GM21367 (cell line): ENCODE data around the gene APIP.

Experiments
- ATAC-seq: cut with Tn5 transposase; IDR thresholded peaks from one replicate; pipeline ENCODE4 v1.9.1; 2021; ENCODE audit not compliant: unreplicated experiment

APIP gene, protein sequence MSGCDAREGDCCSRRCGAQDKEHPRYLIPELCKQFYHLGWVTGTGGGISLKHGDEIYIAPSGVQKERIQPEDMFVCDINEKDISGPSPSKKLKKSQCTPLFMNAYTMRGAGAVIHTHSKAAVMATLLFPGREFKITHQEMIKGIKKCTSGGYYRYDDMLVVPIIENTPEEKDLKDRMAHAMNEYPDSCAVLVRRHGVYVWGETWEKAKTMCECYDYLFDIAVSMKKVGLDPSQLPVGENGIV

DNA sequence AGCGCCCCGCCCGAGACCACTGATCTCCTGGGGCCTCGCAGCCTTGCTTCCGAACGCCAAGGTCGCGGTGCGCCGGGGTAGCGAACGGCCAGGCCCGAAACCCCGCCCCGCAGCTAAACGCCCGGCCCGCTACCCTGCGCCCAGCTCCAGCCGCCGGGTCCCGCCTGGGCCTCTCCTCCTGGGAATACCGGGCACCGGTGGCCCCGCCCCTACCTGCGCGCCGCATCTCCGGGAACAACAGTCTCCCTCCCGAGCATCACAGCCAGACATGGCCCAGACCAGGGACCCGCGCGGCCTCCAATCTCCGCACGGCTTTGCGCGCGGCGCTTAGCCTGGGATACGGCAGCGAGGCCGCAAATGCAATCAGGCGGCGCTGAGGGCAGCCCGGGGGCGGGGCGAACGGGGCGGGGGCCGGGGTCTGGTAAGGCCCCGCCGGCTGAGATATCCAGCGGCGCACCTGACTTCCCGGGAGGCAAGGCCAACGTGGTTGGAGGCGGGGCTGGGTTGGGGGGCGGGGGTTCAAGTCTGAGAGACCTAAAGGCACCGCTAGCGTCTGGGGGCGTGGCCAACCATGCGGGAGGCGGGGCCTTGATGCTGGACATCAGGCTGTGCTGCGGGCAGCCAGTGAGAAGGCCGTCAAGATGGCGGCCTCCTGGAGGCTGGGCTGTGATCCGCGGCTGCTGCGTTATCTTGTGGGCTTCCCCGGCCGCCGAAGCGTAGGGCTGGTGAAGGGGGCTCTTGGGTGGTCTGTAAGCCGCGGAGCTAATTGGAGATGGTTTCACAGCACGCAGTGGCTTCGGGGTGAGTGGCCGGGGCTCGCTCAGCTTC lies at the start of gene APIP, which contains the start of gene PDHX:
APIP (minus strand) TSS at position 365 of the 828 bp plus-strand sequence; CDS start at position 270, 95 bp downstream.
PDHX (plus strand) TSS at position 604 of the 828 bp plus-strand sequence; CDS start at position 642, 38 bp downstream.
- ATAC-seq = peak; percentile 93

DNA sequence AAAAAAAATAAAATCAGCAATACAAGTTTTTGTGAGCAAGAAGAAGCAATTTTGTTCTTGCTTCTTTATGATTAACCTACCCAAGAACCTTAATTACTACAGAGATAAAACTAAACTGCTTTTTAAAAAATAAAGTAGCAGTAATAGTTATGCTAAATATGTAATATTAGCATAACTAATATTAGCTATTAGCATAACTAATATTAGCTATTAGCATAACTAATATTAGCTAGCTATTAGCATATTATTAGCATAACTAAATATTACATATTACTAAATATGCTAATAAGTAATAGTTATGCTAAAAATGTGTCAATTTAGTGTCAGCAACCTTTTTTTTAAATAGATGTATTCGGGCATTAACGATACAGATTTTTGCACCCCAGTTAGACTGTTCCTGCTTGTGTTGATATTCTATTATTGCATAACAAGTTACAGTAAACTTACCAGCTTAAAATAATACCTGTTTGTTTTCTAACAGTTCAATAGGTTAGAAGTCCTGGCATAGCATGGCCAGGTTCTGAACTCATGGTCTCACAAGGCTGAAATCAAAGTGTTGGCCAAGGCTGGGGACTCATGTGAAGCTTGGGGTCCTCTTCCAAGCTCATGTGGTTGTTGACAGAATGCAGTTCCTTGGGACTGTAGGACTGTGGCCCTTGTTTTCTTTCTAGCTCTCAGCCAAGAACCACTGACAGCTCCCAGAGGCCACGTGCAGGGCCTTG lies 48.6 kb upstream of the APIP start:
- ATAC-seq = no peak

DNA sequence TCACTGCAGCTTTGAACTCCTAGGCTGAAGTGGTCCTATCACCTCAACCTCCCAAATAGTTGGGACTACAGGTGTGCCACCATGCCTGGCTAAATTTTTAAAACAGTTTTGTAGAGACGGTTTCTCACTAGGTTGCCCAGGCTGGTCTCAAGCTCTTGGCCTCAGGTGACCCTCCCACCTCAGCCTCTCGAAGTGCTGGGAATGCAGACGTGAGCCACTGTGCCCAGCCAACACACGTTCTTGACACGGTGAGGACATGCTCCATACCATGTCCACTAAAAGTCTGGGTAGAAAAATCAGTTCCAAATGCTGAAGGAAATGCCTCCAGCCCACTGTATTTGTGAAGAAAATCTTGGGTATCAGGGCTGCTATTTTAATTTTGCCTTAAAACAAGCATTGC lies 47.2 kb upstream of the APIP start:
- ATAC-seq = no peak

DNA sequence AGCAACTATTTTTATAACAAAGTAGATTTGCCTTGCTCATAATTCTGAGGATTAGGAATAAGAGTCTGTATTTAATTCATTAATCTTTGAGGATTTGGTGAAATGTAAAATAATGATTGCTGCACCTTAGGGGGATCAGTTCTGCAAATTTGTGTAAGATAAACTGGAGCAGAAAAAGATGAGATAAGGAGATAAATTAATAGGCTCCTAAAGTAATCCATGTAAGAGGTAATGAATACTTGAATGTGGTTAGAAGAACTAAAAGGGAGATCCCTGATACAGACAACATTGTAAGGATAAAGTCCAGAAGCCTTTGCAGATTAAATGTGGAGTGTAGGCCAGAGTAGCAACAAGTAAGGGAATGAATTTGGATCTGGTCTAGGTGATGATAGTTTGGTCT lies 45.9 kb upstream of the APIP start:
- ATAC-seq = no peak

DNA sequence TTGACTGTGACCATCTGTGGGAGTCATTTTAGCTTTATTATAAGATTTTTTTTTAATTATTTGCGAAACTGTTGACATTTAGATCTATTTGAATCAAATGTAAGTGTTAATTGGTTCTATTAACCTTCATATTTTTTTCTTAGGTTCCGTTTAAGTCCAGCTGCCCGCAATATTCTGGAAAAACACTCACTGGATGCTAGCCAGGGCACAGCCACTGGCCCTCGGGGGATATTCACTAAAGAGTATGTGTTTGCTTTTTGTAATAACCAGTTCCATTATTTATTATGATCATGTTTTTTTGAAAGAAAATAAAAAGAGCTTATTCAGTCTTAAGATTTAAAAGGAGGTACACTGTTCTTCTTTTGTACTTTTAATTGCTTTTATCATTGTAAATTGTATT lies 44.1 kb upstream of the APIP start:
- ATAC-seq = no peak

DNA sequence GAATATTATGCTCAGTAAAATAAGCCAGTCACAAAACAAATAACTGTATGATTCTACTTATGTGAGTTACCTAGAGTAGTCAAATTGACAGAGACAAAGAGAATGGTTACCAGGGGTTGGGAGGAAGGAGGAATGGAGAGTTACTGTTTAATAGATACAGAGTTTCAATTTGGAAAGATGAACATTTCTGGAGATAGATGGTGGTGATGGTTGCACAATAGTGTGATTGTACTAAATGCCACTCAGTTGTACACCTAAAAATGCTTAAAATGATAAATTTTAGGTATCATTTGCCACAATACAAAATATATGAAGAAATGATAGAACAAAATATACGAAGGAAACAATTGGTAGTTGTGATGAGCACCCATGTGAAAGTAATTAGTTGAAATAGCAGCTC lies 43.6 kb upstream of the APIP start:
- ATAC-seq = no peak

DNA sequence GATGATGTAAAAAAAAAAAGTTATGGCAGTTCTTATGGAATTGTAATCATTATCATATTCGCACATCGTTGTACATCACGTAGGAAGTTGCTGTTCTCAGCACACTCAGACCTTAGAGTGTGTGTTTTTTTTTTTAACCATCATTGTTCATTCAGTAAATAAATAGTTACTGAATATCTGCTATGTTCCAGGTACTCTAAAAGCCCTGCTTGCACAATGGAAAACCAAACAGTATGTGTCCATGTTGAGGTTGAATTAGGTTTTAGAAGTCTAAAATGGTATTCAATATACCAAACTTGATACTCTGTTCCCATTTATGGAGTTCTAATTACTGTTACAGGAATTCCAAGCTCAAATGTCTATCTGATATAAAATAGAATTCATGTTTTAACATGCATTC lies 41.4 kb upstream of the APIP start:
- no peak for ATAC-seq

DNA sequence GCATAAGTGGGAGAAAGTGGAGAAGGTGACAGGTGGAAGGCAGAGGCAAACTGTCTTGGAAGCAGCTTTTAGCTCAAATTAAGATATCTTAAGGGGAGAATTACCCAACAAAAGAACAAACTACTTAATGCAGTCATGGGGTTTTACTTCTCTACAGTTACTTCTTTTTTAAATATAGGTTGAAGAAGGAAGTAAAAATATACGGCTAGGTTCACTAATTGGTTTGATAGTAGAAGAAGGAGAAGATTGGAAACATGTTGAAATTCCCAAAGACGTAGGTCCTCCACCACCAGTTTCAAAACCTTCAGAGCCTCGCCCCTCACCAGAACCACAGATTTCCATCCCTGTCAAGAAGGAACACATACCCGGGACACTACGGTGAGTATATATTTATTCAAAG lies 41.0 kb upstream of the APIP start:
- ATAC-seq = no peak

DNA sequence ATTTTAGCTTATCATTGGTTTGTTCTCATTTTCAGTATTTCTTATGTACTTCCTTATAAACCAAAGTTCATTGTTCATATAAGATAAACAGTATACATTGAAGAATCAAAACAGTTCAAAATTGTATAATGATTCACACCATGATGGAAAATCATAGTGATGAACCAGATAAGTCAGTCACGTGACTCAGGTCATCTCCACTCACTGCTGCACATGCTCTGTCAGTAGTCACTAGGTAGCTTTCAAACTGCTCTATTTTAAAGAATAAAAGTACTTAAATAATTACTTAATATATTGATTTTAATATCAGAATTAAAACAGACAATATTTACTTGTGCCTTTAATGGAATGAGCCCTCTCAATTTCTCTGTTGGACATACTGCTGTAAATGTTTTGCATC lies 37.8 kb upstream of the APIP start:
- no peak for ATAC-seq

DNA sequence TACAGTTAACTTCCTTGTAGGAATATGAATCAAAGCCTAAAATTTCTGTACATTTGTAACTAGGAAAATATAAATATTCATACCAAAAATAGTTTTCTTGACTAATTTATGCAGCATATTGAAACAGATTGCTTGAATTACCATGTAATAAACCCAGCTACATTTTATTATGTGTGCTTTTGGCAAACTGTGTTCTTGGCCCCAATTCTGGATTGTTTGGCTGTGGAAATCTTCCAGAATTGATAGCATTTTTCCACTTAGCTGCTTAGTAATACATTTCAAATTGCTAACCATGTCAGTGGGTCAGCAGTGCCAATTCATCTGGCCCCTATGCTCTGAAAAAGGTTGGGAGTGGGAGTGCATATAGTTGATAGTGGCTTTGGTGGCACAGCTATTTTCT lies 32.5 kb upstream of the APIP start:
- ATAC-seq = no peak

DNA sequence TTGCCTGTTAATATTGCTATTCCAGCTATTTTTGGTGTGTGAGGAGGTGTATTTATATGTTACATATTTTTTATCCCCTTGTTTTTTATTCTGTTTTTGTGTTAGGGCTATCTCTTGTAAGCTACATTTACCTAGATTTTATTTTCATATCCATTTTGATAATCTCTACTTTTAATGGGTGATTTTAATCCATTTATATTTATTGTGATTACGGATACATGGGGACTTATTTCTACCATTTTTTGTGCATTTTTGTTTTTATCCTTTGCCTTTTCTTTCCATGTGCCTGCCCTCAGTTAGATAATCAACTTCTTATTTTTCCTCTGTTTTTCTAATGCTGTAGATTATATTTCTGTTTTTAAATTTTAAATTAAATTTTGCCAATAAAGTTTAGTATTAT lies 28.5 kb upstream of the APIP start:
- no peak for ATAC-seq

DNA sequence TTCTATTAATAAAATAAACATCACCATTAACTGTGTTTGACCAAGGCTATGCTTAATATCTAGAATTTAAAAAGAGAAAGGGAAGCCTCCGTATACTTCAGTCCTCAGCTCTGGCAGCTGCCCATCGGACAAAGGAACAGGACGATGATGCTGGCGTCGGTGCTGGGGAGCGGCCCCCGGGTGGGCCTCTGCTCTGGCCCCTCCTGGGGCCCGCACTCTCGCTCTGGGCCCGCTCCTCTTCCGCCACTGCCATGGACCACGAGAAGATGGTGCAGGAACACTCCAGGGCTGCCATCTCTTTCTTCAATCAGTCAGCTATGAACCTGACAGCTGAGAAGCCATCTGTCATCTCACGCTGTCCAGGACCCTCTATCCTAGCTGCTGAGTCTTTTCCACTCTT lies 25.5 kb upstream of the APIP start:
- ATAC-seq = no peak

DNA sequence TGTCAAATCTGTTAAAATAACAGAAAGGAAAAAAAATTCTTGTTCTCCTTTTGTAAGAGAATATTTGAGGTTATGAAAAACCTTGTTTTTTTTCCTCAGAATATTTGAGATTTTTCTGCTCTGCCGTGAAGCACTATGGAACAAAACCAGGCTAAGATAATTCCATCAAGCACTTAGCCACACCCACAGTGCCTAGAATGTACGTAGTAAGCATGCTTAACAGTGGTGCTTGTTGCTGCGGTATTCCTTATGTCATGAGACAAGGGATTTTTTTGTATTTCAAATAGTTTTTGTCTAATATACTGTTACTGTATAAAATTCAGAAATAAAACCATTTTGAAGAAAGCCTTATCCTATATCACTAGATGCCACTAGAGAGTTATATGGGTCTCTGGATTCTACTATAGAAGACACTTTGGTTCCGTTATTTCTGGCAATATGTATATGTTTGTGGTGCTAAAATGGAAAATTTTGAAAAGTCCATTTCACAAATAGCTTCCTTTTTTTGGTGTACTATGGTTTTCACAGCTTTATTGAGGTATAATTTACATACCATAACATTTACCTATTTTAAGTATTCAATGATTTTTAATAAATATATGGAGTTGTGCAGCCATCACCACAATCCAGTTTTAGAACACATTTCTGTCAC lies 24.0 kb upstream of the APIP start:
- no peak for ATAC-seq

DNA sequence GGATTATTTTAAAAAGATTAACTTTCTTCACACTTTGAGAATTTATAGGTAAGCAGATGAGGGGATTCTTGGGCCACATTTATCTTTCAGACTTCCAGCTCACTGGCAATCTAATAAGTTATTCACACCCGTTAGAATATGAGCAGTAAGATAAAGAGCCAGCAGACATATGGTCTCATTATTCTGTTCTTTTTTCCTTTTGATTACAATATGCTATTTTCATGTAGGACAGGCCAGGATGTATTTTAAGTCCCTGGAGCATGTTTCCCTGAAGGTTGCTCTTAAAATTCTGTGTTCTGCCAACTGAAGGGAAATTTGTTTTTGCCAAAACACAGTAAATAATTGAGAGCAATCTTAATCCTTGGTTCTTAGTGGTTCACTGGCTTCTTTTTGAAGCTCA lies 22.4 kb upstream of the APIP start:
- no peak for ATAC-seq

DNA sequence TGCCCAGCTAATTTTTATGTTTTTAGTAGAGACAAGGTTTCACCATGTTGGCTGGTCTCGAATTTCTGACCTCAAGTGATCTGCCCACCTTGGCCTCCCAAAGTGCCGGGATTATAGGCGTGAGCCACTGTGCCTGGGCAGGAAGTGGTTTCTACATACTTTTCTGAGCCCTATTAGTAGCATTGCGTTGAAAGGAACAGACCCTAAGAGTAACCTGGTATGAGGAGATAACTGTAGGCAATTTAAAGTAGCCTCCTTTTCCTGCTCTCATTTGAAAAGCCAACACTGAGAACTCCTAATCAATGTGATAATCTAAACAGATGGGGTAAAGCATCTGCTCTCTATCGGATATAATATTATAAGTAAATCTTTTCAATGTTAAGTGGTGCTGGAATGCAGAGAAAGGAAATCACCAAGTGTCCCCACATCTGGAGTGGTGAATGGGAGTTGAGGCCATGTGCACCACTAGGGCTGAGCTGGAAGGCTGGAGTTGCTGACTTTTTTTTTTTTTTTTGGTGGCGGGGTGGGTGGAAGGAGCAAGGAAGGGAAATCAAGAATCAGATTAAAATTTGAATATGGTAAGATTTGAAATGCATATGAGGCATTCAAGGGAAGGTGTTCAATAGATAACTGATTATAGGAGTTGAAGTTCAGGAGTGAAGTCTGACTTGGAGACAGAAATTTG lies 20.9 kb upstream of the APIP start:
- ATAC-seq = no peak

DNA sequence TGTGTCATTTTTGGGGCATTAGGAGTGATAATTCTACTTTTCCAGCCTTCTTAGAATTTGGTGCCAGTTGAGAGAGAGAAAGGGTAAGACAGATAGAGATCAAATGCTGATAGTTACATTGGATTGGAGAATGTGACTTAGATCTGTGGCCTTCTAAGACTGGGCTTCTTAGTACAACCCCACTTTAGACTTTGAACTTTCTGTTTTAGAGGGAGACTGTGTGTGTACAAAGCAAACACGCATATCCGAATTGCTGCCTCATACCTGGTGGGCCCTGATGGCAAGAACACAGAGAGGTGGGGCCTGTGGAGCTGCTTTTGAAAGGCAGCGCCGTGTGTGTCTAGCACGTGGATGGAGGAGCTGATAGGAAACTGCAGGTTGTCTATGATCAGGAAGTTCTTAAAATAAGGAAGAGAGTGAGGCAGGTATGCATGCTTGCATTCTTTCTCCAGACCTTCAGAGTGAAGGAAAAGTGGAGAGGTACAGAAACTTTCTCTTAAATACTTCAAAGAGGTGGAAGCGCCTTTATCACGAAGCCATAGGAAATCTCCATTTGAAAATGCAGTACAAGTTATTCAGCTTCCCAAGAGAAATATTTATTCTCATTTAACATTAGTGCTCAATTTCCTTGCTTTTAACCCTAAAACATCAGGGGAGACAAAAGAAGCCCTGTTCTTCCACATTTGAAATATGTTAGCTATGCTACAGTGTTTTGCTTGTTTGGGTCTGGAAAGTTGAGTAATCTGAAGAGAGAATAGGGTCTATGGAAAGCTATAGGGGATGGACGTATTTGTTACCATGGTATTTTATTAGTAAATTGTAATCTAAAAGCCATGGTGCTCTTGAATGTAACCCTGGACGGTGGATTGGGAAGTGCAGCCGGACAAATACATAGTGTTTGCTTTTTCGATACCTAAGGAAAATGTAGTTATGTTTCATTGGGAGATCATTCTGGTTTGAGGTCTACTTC lies 13.9 kb upstream of the APIP start:
- no peak for ATAC-seq

DNA sequence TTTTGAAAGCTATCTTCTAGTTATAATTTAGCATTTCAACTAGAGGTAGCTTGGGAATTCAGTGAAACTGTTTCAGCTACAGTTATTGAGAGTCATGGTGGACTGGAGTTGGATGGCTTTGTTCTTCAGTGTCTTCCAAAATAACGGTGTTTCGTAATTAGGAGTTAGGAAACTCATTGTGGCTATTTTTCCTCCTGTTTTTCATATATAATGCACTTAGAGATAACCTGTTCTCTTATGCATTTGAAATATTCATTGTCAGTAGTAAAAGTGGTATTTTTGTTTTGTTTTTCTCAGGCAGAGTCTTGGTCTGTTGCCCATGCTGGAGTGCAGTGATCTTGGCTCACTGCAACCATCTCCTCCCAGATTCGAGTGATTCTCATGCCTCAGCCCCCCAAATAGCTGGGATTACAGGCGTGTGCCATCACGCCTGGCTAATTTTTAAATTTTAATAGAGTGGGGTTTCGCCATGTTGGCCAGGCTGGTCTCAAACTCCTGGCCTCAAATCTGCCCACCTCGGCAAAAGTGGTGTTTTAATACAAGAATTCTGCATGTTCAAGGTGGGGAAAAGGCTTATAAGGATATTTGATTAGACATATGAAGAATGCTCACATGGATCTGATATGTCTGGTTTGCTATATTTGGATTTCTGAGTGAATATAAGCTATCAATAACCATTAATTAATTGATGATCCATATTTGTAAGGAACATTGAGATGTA lies 12.9 kb upstream of the APIP start:
- no peak for ATAC-seq

DNA sequence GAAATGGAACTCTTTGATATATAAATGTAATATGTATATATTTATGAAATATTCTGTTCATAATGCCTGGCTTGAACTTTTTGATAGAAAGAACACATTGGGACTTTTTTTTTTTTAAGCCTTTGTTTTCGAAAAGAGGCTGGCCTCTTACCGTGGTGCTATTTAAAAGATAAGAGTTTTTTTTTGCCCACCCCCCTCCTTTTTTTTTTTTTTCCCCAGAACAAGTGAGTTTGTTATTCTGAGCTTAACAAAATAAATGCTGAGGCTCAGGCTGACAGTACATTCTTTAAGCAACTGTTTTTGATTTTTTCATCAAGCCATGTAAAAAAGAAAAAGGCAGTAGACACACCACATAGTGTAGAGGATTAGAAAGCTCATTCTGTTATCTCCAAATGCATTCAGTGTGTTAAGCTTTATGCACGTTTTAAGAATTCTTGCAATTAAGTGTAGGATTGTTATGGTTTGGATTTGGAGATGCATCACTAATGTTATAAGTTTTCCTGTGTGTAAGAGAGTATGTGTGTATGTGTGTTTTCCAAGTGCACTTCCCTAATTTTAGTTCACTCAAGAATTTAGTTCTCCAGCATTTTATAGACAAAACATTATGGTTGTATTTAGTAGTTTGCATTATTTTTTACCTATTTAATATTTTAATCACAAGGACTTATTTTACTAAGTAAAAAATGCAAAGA lies 12.2 kb upstream of the APIP start:
- ATAC-seq = no peak

DNA sequence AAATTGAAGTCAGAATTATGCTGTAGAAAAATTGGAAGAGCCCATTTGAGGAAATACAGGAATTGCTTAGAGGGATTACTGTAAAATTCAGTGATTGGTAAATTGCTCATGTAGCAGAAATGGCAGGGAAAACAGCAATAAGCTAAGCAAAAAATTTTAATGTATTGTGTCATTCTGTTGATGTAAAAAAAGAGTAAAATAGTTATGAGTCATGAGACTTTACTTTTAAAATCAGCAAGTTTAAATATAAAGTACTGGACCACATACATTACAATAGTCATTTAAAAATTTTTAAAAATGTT lies 10.6 kb upstream of the APIP start:
- no peak for ATAC-seq
